ENCODE measurements around the gene OR2V1.

DNA sequence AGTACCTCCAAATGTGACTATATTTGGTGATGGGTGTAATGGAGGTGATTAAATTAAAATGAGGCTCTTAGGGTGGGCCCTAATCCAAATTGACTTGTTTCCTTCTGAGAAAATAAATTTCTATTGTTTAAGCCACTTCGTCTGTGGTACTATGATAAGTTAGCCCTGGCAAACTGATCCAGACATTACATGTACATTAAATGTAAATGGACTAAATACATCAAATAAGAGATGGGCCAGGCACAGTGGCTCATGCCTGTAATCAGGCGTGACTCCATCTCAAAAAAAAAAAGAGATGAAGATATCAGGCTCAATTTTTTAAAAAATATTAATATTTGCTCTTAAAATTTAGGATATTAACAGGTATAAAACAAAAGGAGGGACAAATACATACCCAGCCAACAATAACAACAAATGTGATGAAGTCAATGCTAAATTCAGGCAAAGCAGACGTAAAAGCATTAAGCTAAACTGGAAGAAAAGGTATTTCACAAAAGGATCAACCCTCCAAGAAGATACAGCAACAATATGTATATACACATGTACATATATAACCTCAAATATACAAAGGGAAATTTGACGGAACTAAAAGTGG, 5.5 kb upstream of the OR2V1 start:
- TF ChIP-seq POLR2A (IDR thresholded peaks at IDR 0.05): no peak
- TF ChIP-seq, protein P1, sequence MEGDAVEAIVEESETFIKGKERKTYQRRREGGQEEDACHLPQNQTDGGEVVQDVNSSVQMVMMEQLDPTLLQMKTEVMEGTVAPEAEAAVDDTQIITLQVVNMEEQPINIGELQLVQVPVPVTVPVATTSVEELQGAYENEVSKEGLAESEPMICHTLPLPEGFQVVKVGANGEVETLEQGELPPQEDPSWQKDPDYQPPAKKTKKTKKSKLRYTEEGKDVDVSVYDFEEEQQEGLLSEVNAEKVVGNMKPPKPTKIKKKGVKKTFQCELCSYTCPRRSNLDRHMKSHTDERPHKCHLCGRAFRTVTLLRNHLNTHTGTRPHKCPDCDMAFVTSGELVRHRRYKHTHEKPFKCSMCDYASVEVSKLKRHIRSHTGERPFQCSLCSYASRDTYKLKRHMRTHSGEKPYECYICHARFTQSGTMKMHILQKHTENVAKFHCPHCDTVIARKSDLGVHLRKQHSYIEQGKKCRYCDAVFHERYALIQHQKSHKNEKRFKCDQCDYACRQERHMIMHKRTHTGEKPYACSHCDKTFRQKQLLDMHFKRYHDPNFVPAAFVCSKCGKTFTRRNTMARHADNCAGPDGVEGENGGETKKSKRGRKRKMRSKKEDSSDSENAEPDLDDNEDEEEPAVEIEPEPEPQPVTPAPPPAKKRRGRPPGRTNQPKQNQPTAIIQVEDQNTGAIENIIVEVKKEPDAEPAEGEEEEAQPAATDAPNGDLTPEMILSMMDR (IDR thresholded peaks at IDR 0.05): no peak
- no peak for TF ChIP-seq EP300 (IDR thresholded peaks at IDR 0.05)
- TF ChIP-seq POLR2AphosphoS5 (IDR thresholded peaks at IDR 0.05): no peak

Data from upper lobe of left lung (tissue), 4 donors.